ENCODE results near the gene NT5DC4.

GRCh38 chr2:112686348-112687217 lies 34.2 kb upstream of the NT5DC4 start:
- TF ChIP-seq, protein P1, sequence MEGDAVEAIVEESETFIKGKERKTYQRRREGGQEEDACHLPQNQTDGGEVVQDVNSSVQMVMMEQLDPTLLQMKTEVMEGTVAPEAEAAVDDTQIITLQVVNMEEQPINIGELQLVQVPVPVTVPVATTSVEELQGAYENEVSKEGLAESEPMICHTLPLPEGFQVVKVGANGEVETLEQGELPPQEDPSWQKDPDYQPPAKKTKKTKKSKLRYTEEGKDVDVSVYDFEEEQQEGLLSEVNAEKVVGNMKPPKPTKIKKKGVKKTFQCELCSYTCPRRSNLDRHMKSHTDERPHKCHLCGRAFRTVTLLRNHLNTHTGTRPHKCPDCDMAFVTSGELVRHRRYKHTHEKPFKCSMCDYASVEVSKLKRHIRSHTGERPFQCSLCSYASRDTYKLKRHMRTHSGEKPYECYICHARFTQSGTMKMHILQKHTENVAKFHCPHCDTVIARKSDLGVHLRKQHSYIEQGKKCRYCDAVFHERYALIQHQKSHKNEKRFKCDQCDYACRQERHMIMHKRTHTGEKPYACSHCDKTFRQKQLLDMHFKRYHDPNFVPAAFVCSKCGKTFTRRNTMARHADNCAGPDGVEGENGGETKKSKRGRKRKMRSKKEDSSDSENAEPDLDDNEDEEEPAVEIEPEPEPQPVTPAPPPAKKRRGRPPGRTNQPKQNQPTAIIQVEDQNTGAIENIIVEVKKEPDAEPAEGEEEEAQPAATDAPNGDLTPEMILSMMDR (IDR thresholded peaks at IDR 0.05): no peak
- no peak for TF ChIP-seq EZH2phosphoT487 (IDR thresholded peaks at IDR 0.05)

All from neural progenitor cell (in vitro differentiated cells).